GM23338 (cell line): Measurements from ENCODE around the gene PRPSAP1.

Experiments
- EZH2phosphoT487 ChIP-seq: fragments of 200-600 bp; sonication (generic); IDR thresholded peaks from one replicate; pipeline ENCODE4 v1.8.1; 2018; ENCODE audit warnings: antibody characterized with exemption; ENCODE audit not compliant: unreplicated experiment
- POLR2AphosphoS5 ChIP-seq: IDR thresholded peaks from 2 replicates; pipeline ENCODE4 v1.6.1; 2016; ENCODE audit warnings: antibody characterized with exemption, low read depth

DNA sequence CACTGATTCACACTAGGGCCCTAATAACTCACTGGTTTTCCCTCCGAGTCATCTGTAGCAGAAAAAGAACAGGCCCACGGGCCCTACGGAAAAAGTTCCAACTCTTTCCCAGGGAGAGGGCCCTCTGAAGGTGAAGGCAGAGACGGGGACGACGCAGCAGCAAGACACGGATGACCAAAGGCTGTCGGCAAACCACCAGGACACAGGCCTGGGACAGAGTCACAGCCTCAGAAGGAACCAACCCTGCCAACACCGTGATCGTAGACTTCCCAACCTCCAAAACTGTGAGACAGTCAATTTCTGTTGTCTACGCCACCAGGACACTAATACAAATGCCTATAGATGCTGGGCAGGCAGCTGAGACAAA, 25.5 kb upstream of the PRPSAP1 start:
- TF ChIP-seq EZH2phosphoT487: no peak
- no peak for TF ChIP-seq POLR2AphosphoS5
